ENCODE measurements around the gene TTC7B.
"Not testable (repeated sequence)": the region's sequence is repeated elsewhere in the genome, so short reads cannot be mapped to it uniquely, and the experiment has no call there.

The TTC7B gene

GRCh38 chr14:90538716-90539495, 277.3 kb downstream of the TTC7B start:
- FAIRE-seq, result no peak

DNA sequence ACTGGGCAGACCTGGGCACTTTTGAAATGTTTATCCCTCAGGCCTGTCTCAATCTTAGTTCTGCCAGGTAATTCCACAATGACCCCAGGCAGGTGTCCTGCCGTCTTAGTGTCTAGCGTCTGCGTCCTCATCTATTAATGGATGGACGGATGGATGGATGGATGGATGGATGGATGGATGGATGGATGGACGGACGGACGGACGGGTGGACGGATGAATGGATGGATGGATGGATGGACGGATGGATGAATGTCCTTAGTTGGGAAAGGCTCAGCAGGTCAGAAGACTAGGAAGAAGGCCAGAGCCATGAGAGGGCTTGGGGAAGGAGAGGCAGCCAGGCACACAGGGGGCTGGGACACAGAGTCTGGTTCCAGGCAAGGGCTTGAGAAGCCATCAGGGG, 278.1 kb downstream of the TTC7B start:
- no peak for FAIRE-seq

DNA sequence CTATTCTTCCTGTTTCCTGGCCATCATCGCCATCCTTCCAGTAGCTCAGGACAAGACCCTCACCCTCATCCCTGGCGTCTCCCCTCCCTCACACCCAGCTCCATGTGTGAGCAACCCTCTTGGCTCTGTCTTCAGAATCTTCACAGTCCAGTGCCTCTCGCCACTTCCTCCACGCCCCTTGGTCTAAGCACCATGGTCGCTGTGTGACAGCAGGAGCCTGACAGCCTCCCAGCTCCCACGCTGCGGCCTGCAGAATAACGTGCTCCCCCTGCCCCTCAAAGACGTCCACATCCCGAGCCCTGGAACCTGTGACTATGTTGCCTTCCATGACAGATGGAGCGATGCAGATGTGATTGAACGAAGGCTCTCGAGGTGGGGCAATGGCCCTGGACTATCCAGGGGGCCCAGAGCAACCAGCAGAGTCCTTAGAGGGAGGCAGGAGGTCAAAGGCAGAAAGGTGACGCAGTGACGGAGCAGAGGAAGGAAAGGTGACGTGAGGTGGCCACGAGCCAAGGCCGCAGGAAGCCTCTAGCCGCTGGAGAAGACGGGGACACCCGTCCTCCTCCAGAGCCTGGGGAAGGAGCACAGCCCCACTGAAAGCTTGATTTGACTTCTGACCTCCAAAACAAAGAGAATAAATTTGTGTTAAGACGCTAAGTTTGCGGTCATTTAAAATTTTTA, 279.6 kb downstream of the TTC7B start:
- no peak for FAIRE-seq

DNA sequence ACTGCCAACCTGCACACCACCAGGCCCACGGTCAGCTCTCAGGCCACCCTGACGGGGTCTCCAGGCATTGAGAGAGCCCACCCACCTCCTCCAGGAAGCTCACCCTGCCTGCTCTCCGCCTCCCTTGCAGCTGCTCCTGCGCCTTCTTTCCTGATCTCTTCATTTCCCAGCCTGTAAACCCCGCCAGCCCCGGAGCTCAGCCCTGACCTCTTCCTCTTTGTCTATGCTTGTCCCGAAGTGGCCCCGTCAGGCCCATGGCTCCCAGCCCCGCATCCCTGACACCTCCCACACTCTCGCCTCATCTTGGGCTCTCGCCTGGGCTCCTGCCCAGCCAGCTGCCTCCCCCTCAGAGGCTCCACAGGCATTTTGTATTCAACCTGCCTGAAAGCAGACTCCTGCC, 280.1 kb downstream of the TTC7B start:
- no peak for FAIRE-seq

- no peak for FAIRE-seq
Observed at GRCh38 chr14:90535556-90536090, 280.6 kb downstream of the TTC7B start.

- no peak for FAIRE-seq
Observed at GRCh38 chr14:90534838-90535555, 281.2 kb downstream of the TTC7B start.

DNA sequence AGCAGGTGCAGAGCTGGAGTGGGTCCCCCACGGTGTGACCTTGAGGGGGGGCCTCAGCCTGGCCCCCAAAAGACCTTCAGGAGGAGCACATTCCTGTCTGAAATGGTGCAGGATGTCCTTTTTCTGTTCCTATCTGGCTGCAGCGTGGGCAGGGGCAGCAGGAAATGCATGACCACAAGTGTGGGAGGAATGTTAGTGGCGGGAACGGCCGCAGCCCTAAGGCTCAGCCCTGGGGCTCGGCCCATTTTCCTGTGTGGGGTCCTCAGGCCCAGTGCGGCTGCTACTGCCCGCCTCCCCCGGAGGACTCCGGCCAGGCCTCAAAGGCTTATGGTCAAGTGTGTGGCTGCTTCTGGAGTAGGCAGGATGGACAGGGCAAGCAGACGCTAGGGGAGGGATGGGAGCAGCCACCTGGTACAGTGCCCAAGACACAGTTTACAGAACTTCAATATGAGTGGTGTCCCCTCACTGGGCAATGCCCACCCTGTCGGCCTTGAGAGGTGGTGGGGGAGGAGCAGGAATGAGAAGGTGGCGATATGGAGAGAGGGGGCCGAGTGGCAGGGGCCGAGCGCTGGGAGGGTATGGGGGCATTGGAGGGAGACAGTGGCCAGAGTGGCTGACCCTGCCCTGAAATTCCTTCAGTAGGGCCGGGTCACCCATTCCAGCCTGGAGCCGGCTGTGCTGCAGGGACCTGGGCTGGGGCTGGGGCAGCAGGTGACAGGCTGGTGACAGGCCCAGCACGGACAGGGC, 282.0 kb downstream of the TTC7B start:
- FAIRE-seq, result no peak

DNA sequence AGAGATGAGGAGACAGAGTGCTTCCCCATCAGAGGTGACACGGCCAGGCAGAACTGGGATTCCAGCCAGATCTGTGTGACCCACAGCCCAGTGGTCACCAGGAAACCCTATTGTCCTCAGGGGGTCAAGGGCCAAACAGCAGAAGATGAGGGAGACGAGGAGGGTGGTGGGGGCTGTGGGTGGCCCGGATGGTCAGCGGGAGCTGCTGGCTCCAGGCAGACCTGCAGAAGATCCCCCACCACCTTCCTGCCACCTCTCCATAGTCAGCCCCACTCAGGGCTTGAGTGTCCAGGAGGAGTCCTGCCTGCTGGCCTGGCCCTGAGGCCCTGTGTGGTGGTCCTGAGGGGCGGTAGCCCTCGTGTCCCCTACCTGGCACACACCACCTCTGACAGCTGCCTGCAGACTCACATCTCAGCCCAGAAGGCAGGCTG, 282.6 kb downstream of the TTC7B start:
- no peak for FAIRE-seq

DNA sequence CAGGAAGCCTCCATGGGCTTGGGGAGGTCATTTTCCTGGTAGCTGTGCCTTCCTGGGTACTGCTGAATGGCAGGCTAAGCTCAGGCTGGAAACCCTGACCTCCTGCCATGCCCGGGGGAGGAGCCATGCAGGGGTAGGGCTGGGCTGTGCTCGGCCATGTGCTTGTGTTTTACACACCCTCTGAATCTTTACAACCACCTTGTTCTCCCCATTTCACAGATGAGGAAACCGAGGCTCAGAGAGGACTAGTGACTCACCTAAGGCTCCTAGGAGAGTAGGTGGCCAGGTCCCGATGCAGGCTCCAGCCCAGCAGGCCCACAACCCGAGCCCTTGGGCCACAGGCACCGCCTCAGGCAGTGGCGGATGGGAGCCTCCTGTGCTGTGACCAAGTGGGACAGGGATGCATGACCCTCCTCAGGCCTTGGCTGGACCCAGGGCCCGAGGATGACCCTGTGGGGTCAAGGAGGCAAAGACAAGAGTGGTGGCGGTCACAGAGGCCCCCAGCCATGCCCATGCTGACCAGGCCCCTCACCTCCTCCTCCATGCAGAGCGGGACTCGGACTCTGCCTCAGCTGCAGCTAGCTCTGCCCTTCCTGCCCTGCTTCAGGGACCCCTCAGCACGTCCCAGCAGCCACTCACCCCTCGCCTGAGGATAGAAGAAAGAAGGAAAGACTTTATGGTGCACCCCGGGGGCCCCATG, 283.3 kb downstream of the TTC7B start:
- FAIRE-seq, result no peak

DNA sequence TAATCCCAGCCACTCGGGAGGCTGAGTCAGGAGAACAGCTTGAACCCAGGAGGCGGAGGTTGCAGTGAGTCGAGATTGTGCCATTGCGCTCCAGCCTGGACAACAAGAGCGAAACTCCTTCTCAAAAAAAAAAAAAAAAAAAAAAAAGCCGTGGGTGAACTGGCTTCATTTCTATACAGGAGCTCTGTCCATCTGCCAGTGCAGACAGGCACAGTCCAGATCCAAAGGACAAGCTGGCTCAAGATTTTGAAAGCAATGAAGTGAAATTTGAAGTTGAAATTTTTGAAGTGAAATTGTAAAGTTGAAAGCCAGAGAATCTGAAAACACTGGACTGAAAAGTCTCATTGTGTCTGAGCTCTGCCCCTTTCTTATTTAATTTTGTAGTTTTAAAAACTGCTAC, 284.7 kb downstream of the TTC7B start:
- no peak for FAIRE-seq

DNA sequence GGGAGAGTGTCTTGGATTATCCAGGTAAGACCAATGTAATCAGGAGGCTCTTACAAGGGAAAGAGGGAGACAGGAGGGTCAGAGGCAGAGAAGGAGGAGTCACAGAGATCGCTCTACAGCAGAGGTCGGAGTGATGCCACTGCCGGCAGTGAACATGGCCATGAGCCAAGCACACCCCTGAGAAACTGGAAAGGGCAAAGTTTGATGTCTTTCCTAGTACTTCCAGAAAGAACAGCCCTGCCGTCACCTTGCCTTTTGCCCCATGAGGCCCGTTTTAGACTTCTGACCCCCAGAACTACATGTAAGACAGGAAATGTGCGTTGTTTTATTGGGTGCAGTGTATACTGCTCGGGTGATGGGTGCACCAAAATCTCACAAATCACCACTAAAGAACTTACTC, 285.7 kb downstream of the TTC7B start:
- no peak for FAIRE-seq

DNA sequence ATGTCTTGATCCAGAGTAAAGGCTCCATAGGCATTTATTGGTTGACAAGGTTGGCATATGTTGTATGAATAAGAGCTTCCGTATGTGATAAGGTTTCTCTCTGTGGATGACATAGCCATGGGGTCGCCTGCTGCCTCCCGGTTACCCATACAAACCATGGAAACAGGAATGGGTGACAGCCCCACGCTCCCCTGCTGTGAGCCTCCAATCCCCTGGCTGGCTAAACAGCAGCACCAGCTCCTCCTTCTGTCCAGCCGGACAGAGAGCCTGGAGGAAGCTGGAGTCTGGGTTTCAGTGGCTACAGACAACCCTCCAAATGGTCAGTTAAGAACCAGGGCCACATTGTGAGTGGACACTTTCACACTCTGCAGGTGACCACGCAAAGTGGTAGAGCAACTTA, 288.3 kb downstream of the TTC7B start:
- no peak for FAIRE-seq

DNA sequence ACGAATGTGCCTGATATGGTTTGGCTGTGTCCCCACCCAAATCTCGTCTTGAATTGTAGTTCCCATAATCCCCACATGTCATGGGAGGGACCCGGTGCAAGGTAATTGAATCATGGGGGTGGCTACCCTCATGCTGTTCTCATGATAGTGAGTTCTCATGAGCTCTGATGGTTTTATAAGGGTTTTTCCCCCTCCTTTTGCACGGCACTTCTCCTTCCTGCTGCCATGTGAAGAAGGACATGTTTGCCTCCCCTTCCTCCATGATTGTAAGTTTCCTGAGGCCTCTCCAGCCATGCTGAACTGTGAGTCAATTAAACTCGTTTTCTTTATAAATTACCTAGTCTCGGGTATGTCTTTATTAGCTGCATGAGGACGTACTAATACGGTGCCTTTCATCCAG, 289.7 kb downstream of the TTC7B start:
- FAIRE-seq, result not testable (repeated sequence)

GRCh38 chr14:90525353-90526028, 290.7 kb downstream of the TTC7B start:
- not testable (repeated sequence) for FAIRE-seq

DNA sequence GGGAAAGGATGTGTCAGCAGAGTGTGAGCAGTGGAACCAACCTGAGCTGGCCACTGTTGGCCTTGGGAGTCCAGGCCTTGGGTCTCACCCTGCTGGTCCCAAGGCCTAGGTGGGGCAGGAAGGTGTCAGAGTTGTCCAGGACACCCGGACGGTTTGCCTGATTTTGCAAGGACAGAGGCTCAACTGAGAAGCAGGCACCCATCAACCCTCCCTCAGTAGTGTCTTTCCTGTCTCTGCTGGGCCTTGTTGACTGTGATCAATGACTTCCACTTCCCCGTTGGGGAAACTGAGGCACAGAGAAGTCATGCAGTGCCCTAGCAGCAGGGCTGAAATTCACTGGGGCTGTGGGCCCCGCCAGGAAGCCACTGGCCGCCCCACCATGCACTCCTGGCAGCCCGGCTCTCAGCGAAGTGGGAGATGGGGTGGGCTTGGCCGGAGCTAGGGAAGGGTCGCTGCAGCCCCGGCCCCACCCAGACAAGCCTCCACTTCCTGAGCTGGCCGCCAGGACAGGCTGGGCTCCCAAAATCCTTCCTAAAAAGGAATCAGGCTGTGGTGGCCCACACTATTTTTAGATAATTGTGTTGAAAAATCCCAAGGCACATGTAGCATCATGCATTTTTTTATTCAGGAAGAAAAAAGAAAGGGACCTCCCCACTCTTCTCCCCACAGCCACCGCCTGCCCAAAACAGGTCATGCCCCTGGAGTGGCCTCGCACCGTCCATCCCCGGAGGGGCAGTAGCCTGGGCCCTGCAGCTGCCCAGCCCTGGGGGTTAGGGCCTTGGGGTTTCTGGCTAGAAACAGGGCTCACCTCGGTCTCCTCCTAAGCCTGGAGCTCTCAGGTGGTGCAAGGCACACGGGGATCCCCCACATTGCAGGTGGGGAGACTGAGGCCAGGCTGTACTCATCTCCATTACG, 292.0 kb downstream of the TTC7B start:
- no peak for FAIRE-seq

GRCh38 chr14:90523544-90523943, 292.7 kb downstream of the TTC7B start:
- no peak for FAIRE-seq

DNA sequence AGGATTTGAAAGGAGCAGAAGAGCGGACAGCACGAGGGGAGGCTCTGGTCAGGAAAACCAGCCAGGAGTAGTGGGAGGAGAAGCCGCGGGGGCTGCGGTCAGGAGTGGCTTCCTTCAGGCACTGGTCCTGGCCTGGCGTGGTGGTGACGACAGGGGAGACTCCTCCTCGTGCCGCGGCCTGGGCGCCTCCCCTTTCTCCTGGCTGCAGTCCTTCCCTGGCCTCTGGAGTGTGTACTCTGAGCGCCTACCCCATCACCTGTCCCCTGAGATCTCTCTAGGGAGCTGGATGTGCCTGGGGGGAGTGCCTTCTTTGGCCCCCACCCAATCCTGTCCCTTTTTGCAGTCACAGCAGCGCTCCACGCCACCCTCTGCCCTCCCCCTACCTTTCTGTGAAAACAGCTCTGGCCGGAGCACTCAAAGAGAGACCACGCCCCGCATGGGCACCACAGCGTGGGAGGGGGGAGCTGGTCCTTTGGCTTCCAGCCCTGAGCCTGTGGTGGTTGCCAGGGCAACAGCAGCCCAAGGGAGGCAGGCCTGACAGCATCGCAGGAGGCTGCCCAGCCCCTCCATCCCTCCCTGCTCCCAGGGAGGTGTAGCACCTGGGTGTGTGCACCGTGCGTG, 293.5 kb downstream of the TTC7B start:
- no peak for FAIRE-seq

GRCh38 chr14:90521930-90522483, 294.2 kb downstream of the TTC7B start:
- no peak for FAIRE-seq

DNA sequence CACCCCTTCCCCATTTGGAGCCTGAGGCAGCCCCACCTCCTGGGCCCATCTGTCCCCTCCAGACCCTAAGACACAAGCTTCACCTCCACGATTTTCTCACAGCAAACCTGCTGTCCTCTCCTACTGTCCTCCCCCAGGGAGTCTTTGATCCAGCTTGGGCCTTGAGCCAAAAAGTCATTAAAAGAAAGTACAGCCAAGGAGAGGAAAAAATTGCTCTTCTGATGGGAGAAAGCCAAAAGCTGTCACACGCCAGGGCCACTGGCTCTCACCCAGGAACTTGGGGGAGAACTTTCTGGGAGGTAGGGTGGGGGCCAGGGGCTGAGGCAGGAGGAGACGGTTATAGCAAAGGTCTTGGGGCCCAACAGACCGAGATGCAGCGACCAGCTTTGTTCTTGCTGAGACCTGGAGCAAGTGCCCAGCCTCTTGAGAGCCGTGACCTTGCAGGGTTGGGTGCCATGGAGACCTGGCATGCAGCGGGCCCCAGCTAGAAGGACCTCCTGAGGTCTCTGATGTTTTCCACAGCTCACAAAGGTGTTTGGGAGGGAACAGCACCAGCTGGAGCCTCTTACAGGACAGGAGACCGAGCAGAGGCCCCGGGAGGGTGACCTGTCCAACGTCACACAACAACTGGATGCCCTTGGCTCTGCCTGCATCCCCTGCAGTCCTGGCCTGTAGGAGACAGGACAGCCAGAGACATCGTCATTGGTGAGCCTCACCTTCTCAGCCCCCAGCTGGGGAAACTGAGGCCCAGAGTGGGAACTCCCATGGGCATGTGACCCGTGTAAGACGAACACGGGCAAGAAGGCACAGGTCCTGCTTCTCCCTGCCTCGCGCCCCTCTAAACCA, 294.9 kb downstream of the TTC7B start:
- no peak for FAIRE-seq
